ENCODE measurements around the gene UGT1A4. TPM values are rescaled to one million over a fixed set of nuclear protein-coding genes. Genes with fewer than 3 reads are reported as not detected.

UGT1A4 gene
- total RNA-seq, 2 experiments from 2014 or later, result not detected

DNA sequence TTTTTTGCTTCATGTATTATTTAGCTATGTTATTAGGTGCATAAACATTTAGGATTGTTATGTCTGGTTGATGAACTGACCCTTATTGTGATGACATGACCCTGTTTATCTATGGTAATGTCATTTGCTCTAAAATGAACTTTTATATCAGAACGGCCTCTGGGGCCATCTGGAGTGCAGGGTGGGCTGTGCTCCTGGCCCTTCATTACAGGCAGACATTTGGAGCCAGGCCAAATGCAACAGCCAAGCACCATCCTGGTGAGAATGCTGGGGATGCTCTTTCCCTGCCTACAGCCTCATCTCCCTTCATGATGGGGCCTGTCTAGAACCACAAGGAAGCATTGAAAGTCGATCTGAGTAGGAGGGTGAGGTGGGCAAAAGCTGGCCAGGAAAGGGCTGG is 97.8 kb downstream of the UGT1A4 start:
- Mint-ChIP-seq H3K9me3 (no peaks in the 10 kb centered on the region), H3K27ac (no peak overlapping the region), H3K4me1 (ENCODE audit: low read depth) (no peaks in the 10 kb centered on the region), H3K4me3 (no peak overlapping the region), H3K27me3 (peaks cover 7% of the 10 kb centered on the region), H3K36me3 (ENCODE audit: low read depth) (no peaks in the 10 kb centered on the region)
- POLR2A ChIA-PET, result no interaction called here
- peaks cover 0 to 2% of the 10 kb centered on the region in 2 experiments for H3K27me3 ChIP-seq (ENCODE audit: control insufficient read depth in 1 of 2, insufficient read depth in 2 of 2, low read length in 2 of 2)
- intact Hi-C loops (cut with DNase I, micrococcal nuclease), result no loop called here
- TF ChIP-seq, protein P1, sequence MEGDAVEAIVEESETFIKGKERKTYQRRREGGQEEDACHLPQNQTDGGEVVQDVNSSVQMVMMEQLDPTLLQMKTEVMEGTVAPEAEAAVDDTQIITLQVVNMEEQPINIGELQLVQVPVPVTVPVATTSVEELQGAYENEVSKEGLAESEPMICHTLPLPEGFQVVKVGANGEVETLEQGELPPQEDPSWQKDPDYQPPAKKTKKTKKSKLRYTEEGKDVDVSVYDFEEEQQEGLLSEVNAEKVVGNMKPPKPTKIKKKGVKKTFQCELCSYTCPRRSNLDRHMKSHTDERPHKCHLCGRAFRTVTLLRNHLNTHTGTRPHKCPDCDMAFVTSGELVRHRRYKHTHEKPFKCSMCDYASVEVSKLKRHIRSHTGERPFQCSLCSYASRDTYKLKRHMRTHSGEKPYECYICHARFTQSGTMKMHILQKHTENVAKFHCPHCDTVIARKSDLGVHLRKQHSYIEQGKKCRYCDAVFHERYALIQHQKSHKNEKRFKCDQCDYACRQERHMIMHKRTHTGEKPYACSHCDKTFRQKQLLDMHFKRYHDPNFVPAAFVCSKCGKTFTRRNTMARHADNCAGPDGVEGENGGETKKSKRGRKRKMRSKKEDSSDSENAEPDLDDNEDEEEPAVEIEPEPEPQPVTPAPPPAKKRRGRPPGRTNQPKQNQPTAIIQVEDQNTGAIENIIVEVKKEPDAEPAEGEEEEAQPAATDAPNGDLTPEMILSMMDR (IDR thresholded peaks at IDR 0.05), result no peak
- CTCF ChIA-PET, result no interaction called here
- no peak overlapping the region for H3K27ac ChIP-seq (ENCODE audit: low read depth in 1 of 2, low read length in 2 of 2)
- ATAC-seq (ENCODE audit: poor library complexity) (no peak), DNase-seq (peak in 1 of 14 experiments; percentile 2)
- no peaks in the 10 kb centered on the region for H3K36me3 ChIP-seq (ENCODE audit: insufficient read depth, low read length)
- no peaks in the 10 kb centered on the region for H3K4me1 ChIP-seq (ENCODE audit: insufficient read depth, low read length)
- H3K4me3 ChIP-seq (ENCODE audit: low read length), result no peak overlapping the region
- peaks cover 0 to 18% of the 10 kb centered on the region in 2 experiments for H3K9me3 ChIP-seq (ENCODE audit: control insufficient read depth in 1 of 2, insufficient read depth in 1 of 2, low read length in 2 of 2)

DNA sequence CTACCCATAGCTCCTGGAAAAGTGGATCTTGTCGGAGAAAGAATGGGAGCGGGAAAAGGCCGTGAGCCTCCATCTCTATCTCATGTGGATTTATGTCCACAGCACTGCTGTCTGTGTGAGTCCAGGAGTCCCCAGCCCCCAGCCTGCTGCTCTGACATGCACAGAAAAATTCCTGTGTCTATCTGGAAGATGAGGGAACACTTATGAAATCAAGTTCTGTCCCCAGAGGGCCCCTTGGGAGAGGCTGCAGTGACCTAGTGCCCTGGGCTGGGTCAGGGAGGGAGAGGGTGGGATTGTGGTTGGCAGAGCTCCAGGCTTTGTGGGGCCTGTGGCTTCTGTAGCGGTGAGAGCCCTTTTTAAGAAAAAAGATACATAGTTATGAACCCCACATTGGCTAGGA is 98.2 kb downstream of the UGT1A4 start:
- Histone ChIP-seq H3K36me3 (ENCODE audit: insufficient read depth, low read length) (no peaks in the 10 kb centered on the region), H3K9me3 (ENCODE audit: control insufficient read depth in 1 of 2, insufficient read depth in 1 of 2, low read length in 2 of 2) (peaks cover 0 to 16% of the 10 kb centered on the region in 2 experiments), H3K27me3 (ENCODE audit: control insufficient read depth in 1 of 2, insufficient read depth in 2 of 2, low read length in 2 of 2) (peaks cover 0 to 2% of the 10 kb centered on the region in 2 experiments), H3K27ac (ENCODE audit: low read depth in 1 of 2, low read length in 2 of 2) (no peak overlapping the region), H3K4me1 (ENCODE audit: insufficient read depth, low read length) (no peaks in the 10 kb centered on the region), H3K4me3 (ENCODE audit: low read length) (no peak overlapping the region)
- no peaks in the 10 kb centered on the region for H3K9me3 Mint-ChIP-seq
- no peak overlapping the region for H3K27ac Mint-ChIP-seq
- no peaks in the 10 kb centered on the region for H3K4me1 Mint-ChIP-seq (ENCODE audit: low read depth)
- ATAC-seq (ENCODE audit: poor library complexity) (no peak), DNase-seq (peak in 1 of 14 experiments; percentile 10)
- no peak overlapping the region for H3K4me3 Mint-ChIP-seq
- TF ChIP-seq, protein P1 (IDR thresholded peaks at IDR 0.05), result no peak
- H3K36me3 Mint-ChIP-seq (ENCODE audit: low read depth), result no peaks in the 10 kb centered on the region
- ChIA-PET POLR2A (no interaction called here), CTCF (no interaction called here)
- intact Hi-C loops (cut with DNase I, micrococcal nuclease), result no loop called here
- peaks cover 11% of the 10 kb centered on the region for H3K27me3 Mint-ChIP-seq

DNA sequence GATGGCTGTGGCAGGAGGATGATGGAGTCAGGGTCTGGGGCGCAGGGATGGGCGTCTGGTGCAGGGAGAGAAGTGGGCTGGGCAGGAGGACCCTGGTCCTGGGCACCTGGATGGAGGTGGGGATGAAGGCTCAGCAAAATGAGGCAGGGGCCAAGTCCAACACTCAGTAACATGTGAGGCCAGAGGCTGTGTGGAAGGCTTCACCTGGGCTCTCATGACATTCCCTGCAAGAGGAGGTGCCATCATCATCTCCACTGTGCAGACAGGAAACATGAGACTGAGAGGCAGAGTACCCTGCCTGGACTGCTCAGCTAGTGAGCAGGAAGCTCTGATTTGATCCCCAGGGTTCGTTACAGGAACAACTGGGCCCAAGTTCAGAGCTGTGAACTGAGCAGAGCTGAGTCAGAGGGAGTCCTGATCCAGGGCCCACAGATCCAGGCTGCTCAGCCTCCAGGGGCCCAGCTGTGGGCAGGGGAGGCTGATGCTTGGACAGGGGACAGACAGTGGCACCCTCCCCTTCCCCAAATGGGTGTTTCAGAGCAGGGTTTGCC is 98.9 kb downstream of the UGT1A4 start:
- no peak overlapping the region for H3K4me3 ChIP-seq (ENCODE audit: low read length)
- no peaks in the 10 kb centered on the region for H3K4me1 Mint-ChIP-seq (ENCODE audit: low read depth)
- H3K27me3 ChIP-seq (ENCODE audit: control insufficient read depth in 1 of 2, insufficient read depth in 2 of 2, low read length in 2 of 2), result peaks cover 0 to 2% of the 10 kb centered on the region in 2 experiments
- H3K27me3 Mint-ChIP-seq, result peaks cover 7% of the 10 kb centered on the region
- no peak for ATAC-seq (ENCODE audit: poor library complexity)
- H3K27ac ChIP-seq (ENCODE audit: low read depth in 1 of 2, low read length in 2 of 2), result no peak overlapping the region
- no peak overlapping the region for H3K4me3 Mint-ChIP-seq
- H3K9me3 Mint-ChIP-seq, result no peaks in the 10 kb centered on the region
- no peaks in the 10 kb centered on the region for H3K4me1 ChIP-seq (ENCODE audit: insufficient read depth, low read length)
- no peaks in the 10 kb centered on the region for H3K36me3 ChIP-seq (ENCODE audit: insufficient read depth, low read length)
- POLR2A ChIA-PET, result no interaction called here
- intact Hi-C loops (cut with DNase I, micrococcal nuclease), result no loop called here
- peaks cover 0 to 13% of the 10 kb centered on the region in 2 experiments for H3K9me3 ChIP-seq (ENCODE audit: control insufficient read depth in 1 of 2, insufficient read depth in 1 of 2, low read length in 2 of 2)
- H3K27ac Mint-ChIP-seq, result no peak overlapping the region
- peak in 1 of 14 experiments; percentile 15 for DNase-seq
- CTCF ChIA-PET, result no interaction called here
- H3K36me3 Mint-ChIP-seq (ENCODE audit: low read depth), result no peaks in the 10 kb centered on the region
- TF ChIP-seq, protein P1 (IDR thresholded peaks at IDR 0.05), result no peak

All from CD4-positive, alpha-beta T cell (primary cell).